NCI-H2081 treated with DMSO at 0.1 percent for 48 hours (cell line): ENCODE measurements around the gene ADGRF3.
"Not testable (repeated sequence)": the region's sequence is repeated elsewhere in the genome, so short reads cannot be mapped to it uniquely, and the experiment has no call there.

Source experiments
- DNase-seq: peaks from one replicate; lab custom pipeline; 2025; lab: John Stamatoyannopoulos, UW

ADGRF3 gene

DNA sequence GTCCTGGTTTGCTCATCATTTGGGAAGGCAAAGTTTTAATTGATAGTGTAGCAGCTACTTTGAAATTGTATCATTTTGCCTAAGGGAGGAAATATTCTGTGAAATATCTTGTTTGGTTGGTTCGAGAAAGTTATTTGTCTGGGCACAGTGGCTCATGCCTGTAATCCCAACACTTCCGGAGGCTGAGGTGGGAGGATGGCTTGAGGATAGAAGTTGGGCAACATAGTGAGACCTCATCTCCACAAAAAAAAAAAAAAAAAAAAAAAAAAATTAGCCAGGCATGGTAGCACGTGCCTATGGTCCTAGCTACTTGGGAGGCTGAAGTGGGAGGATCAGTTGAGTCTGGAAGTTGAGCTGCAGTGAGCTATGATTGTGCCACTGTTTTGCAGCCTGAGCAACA lies 3.1 kb upstream of the ADGRF3 start:
- no peak for DNase-seq

GRCh38 chr2:26347286-26347865 lies 787 bp upstream of the ADGRF3 start:
- DNase-seq = no peak

DNA sequence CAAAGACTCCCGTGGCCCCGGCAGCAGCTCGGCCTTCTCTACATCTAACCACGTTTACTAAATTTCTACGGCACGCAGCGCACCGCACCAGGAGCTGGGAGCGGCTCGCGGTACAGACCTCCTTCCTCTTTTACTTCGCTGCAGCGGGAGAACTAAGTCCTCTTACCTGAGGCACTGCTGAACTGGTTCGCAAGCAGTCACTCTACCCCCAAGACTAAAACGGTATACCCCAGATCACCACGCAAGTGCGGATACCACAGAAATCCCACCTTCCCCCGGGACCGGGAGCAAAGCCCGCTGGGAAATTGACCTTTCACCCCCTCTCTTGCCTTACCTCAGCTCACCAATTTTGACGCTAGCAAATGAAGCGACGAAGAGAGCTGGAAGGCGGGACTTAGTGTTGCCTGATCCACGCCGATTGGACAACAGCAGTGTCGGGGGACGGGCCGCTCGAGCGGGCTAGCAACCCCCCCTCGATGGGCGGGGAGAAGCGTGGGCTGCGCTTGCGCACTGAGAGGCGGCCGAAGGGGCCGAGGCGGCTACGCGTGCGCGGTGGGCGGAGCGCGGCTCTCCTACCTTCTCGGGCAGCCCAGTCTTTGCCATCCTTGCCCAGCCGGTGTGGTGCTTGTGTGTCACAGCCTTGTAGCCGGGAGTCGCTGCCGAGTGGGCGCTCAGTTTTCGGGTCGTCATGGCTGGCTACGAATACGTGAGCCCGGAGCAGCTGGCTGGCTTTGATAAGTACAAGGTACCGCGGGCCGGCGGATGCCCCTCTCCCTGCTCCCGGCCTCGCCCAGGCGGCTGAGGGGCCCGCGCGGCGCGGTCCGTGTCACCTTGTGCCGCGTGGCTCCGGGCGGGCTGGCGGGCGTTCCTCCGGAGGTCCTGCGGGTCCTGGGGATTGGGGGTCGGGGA lies 790 bp downstream of the ADGRF3 start, which contains the start of gene SELENOI:
Gene SELENOI (plus strand): TSS at position 599 of the 909 bp plus-strand sequence. CDS start 90 bp downstream, at position 689.
- peak; percentile 95 for DNase-seq

- DNase-seq = no peak
Measured at GRCh38 chr2:26345283-26345544, 1.4 kb downstream of the ADGRF3 start.

DNA sequence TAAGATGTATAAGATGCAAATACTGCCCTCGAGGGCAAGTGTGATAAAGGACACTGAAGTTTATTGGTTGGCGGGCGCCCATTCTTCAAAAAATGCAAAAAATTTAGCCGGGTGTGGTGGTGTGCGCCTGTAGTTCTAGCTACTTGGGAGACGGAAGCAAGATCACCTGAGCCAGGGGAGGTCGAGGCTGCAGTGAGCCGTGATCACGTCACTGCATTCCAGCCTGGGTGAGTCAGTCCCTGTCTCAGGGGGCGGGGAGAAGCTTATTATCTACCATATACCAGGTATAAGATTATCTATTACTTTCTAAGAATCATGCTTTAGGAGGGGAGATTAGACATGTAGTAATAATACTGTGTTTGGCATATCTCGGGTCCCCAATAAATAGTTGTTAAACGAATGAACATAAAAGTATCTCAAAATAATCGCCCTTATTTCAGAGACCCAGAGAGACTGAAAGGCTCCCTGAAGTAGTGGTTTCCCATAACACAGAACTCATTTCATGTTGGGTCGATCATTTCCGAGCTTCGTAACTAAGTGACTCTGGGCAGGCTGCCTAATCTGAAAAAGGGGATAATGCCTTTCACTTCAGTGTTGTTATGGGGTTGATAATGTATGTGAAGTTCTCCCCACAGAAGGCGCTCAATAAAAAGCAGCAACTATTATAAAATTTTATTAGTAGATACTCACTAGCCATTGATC lies 1.9 kb downstream of the ADGRF3 start:
- no peak for DNase-seq

DNA sequence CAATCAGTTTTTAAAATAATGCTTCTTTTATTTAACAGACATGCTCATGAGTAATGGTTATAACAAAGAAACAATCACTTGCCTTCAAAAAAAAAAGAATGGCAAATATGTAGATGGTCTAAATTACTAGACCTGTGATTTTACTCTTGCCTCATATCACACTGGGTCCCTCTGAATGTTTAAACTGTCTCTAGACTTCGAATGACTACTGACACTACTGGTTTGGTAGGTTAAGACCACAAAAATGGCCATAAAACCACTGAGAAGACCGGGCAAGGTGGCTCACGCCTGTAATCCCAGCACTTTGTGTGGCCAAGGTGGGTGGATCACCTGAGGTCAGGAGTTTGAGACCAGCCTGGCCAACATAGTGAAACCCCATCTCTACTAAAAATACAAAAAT lies 5.8 kb downstream of the ADGRF3 start:
- DNase-seq = no peak

- no peak for DNase-seq
Measured at GRCh38 chr2:26337298-26337697, 9.3 kb downstream of the ADGRF3 start.

GRCh38 chr2:26336719-26337118 lies 9.9 kb downstream of the ADGRF3 start:
- no peak for DNase-seq

DNA sequence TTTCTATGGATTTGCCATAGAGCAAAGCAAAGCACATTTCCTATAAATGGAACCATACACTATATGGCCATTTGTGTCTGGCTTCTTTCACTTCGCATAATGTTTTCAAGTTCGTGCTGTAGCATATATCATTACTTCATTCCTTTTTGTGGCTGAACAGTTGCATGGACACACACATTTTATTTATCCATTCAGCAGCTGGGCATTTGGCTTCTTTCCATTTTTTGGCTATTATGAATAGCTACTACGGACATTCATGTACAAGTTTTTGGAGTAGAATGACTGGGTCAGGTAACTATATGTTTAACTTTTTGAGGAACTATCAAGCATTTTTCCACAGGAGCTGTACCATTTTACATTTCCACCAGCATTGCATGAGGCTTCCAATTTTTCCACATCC lies 11.4 kb downstream of the ADGRF3 start:
- no peak for DNase-seq

DNA sequence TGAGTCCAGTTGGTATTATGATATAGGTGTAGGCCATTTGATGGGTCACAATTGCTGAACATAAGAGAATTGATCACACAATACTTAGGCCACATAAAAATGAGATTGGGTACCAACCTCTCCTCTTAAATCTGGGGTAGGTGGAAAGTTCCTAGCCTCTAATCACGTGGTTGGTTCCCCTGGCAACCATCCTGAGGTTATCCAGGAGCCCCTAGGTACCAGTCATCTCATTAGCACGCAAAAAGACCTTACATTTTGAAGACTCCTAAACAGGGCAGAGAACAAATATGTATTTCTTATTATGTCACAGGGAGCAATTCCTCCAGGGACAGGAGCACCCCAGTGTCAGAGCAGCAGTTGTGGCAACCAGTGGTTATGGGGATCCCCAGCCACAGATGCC lies 13.3 kb downstream of the ADGRF3 start:
- no peak for DNase-seq

DNA sequence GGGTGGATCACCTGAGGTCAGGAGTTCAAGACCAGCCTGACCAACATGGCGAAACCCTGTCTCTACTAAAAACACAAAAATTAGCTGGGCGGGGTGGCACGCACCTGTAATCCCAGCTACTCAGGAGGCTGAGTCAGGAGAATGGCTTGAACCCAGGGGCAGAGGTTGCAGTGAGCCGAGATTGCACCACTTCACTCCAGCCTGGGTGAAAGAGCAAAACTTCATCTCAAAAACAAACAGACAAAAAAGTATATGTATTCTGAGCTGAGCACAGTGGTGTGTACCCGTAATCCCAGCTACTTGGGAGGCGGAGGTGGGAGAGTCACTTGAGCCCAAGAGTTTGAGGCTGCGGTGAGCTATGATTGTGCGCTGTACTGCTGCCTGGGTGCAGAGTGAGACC lies 15.3 kb downstream of the ADGRF3 start:
- DNase-seq = not testable (repeated sequence)

DNA sequence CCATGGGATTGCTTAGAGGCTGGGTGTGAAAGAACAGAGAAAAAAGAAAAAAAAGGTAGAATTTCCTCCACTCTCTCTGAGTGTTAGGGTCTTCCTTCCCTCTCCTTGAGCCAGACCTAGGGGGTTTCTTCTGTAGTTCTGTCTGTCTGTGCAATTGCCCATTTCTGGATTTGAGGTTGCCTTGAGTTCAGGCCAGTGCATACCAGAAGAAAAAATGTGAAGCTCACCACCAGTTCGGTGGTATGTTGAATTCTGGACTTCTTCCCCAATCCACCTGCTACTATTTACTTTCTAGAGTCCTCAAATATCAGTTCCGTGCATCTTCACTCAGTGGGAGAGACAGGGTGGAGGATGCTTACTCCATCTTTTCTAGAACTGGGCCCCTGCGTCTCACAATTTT lies 16.0 kb downstream of the ADGRF3 start:
- DNase-seq = no peak

DNA sequence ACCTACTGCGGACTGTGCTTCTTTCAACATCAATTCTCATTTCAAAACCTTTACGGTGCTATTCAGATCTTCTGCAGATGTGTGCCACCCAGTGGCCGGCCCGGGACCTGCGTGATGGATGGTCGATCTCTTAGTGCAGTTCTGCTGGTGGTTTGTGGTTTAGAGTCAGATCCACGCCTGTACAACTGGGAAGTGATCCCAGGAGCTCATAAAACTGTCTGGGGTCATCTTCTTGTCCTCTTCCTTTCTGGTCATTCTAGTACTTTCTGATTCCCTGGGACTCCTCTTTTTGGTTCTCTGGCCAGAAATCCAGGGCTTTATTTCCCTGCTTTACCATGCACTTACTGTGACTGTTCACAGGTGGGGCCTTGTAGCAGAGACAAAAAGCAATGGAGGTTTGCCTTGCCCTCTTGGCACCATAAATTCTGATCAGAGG lies 16.5 kb downstream of the ADGRF3 start:
- peak; percentile 34 for DNase-seq

- DNase-seq = not testable (repeated sequence)
Measured at GRCh38 chr2:26329083-26329482, 17.5 kb downstream of the ADGRF3 start.

- DNase-seq = no peak
Measured at GRCh38 chr2:26327291-26328272, 19.0 kb downstream of the ADGRF3 start.

DNA sequence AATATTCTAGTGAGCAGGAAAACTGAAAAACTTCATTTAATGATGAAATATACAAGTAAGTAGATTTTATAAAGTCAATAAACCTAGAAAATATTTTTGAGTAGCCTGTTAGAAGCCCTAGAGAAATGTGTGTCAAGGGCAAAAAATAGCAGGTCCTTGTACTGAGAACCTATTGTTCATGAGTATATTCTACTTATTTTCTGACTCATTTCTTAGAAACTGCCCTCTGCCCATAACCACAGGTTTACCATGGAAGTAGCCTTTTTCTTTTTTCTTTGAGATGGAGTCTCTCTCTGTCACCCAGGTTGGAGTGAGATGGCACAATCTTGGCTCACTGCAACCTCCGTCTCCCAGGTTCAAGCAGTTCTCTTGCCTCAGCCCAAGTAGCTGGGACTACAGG lies 20.1 kb downstream of the ADGRF3 start:
- DNase-seq = no peak

DNA sequence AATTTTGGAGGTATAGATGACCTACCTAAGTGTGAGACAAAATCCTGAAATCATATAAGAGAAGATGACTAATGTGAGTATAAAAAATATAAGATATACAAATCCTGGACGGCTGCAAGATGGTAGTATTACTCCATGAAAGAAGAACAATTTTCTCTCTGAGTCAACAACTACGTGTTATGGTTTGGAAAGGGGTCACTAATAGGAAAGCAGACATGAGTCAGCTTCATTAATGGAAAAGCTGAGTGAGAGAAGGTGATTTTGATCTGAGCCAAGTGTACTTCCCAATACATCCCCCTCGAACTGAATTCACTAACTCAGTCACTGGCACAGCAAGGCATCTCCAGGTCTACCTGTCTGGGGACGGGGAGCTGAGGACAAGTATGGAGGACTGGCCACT lies 20.7 kb downstream of the ADGRF3 start:
- DNase-seq = no peak

DNA sequence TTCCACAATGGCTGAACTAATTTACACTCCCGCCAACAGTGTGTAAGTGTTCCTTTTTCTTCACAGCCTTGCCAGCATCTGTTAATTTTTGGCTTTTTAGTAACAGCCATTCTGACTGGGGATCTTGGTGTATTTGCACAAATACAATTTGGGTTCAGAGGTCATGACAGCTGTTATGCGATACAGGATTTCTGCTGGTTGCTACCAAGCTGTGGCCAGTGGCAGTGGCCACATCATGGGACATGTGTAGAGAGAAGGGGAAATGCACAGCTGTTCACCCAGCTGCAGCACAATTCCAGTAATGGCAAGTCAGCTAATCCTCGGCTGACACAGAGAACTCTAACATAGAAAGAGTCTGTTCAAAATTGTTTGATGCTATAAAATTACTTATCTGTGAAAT lies 21.7 kb downstream of the ADGRF3 start:
- DNase-seq = no peak

DNA sequence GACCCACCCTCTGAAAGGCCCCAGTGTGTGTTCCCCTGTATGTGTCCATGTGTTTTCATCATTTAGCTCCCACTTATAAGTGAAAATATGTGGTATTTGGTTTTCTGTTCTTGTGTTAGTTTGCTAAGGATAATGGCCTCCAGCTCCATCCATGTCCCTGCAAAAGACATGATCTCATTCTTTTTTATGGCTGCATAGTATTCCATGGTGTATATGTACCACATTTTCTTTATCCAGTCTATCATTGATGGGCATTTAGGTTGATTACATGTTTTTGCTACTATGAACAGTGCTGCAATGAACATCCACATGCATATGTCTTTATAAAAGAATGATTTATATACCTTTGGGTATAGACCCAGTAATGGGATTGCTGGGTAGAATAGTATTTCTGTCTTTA lies 22.1 kb downstream of the ADGRF3 start:
- DNase-seq = not testable (repeated sequence)

DNA sequence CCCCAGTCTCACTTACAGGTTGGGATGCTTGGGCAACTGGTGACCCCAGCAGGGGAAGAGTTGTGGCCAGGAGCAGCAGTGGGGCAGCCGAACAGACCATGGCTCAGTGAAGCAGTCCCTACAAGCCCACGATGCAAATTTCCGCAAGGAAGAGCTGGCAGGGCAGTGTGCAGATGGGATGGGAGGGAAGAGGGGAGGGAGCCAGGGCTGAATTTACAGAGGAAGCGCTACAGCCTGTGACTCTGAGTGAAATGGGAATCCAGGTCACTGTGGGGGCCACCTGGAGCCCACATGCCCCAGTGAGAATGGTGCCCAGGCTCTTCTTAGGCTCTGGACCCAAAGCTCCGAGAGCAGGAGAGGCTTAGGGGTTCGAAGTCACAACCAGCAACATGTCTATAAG lies 27.6 kb downstream of the ADGRF3 start:
- DNase-seq = no peak

DNA sequence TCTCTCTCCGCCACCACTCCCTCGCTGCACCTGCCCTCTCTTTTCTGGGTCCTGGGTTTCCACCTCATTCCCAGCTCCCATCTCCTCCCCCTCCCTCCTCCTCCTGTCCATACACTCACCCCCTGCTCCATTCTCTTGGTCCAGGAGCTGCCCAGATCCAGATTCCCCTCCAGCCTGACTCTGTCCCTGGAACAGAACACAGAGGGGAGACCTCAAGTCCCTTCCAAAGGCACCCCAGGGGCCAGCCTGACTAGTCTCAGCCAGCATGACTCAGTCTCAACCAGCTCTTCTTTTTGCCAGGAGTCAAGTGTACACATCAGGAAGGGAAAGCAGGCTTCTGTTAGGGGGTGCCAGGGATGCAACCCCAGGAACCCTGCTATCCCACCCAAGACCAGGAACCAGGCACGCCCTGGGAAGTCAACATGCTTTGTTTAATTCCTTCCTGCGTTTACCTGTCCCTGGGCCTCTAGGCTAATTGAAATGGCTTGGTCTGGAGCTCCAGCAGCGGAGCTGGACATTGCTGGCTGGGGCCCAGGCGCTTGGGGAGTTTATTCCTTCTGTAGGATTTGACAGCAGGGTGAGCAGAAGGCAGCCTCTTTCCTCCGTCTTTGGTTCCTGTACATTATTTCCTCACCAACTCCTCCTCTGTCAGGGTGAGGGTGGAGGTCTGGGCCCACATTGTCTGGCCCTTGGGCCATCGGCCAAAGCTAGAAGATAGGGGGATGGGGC lies 29.0 kb downstream of the ADGRF3 start:
- no peak for DNase-seq
